ENCODE measurements around the gene SLC16A10.

DNA sequence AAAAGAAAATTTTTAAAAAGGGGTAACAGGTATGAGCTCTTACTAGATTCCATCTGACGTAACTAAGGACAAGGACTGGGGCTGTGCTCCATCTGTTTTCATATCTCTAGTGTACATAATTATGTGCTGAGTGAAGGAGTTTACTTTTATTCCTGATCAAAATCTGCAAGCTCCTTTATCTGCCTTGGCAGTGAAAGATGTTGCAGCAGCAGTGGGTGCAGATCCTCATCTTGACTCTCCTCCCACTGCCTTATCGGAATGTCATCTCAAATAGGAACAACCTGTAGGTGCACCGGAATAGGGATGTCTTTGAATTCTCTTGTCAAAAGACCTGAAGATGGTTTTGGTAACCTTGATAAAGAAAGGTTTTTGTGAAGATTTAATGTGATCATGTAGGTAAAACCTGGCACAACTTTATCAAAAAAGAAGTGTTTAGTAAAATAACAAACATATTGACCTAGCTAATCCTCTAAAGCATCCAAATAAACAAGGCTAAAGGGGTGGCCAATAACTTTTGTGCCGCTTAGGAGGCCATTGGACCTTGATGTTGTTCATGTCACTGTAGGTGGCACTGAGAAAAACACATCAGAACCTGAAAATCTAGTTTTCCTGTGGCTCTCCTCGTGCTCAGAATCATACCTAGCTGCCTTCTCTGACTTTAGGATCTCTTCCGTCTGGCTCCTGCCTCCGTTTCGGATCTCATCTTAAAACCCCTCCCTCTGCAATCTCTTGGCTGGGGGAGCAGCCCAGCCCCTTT is 19.0 kb upstream of the SLC16A10 start:
- no peak for TF ChIP-seq EP300 (IDR thresholded peaks at IDR 0.05; ENCODE audit: borderline replicate concordance)
- no peak for TF ChIP-seq CREB1 (IDR thresholded peaks at IDR 0.05; ENCODE audit: low read depth)
- no peak for TF ChIP-seq YY1 (IDR thresholded peaks at IDR 0.05; ENCODE audit: low read depth)
- no peak for TF ChIP-seq TAF1 (IDR thresholded peaks at IDR 0.05; ENCODE audit: low read depth)
- TF ChIP-seq, protein P1, sequence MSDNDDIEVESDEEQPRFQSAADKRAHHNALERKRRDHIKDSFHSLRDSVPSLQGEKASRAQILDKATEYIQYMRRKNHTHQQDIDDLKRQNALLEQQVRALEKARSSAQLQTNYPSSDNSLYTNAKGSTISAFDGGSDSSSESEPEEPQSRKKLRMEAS (IDR thresholded peaks at IDR 0.05) = no peak
- TF ChIP-seq TEAD4 (IDR thresholded peaks at IDR 0.05) = no peak
- no peak for TF ChIP-seq TCF12 (IDR thresholded peaks at IDR 0.05; ENCODE audit: low read depth)
- TF ChIP-seq EGR1 (IDR thresholded peaks at IDR 0.05) = no peak
- no peak for TF ChIP-seq USF1 (IDR thresholded peaks at IDR 0.05)

All from Ishikawa (cell line).